ENCODE measurements around the gene APPL2. TPM values are rescaled to one million over a fixed set of nuclear protein-coding genes. Genes with fewer than 3 reads are reported as not detected.

APPL2 gene
- total and polyA plus RNA-seq, 2 donors (not counting 1 experiment from before 2014, with no cell fraction given) = 20.5 to 58.3 TPM

GRCh38 chr12:105229371-105229770, 6.6 kb downstream of the APPL2 start:
- Histone ChIP-seq H4K20me1 (ENCODE audit: control insufficient read depth, insufficient read depth, low read length, poor library complexity, severe bottlenecking) (peaks cover 9% of the 10 kb centered on the region), H2AFZ (ENCODE audit: insufficient read depth, low read depth, low read length, poor library complexity, severe bottlenecking) (no peak overlapping the region), H3K27ac (ENCODE audit: low read length in 2 of 2) (no peak overlapping the region), H3K4me3 (ENCODE audit: control extremely low read depth in 1 of 5, extremely low read depth in 1 of 5, insufficient read depth in 1 of 5, low read depth in 2 of 5, low read length in 4 of 5) (no peak overlapping the region), H3K4me2 (replicated peaks; ENCODE audit: low read depth, low read length, poor library complexity, severe bottlenecking) (no peak overlapping the region), H3K4me1 (ENCODE audit: control insufficient read depth in 2 of 2, insufficient read depth in 2 of 2, low read length in 2 of 2) (peaks cover 21 to 33% of the 10 kb centered on the region in 2 donors), H3K27me3 (replicated peaks in 1 of 4; ENCODE audit: control extremely low read depth in 1 of 4, control insufficient read depth in 3 of 4, insufficient read depth in 4 of 4, low read length in 3 of 4) (no peaks in the 10 kb centered on the region), H3K9me3 (ENCODE audit: control extremely low read depth in 1 of 3, control insufficient read depth in 2 of 3, insufficient read depth in 1 of 3, low read length in 2 of 3) (no peaks in the 10 kb centered on the region), H3K79me2 (ENCODE audit: control insufficient read depth, insufficient read depth, low read length) (peaks cover 62% of the 10 kb centered on the region), H3K36me3 (replicated peaks in 1 of 2; ENCODE audit: control extremely low read depth in 1 of 2, control insufficient read depth in 1 of 2, extremely low read depth in 1 of 2, insufficient read depth in 2 of 2, low read length in 1 of 2) (peaks cover 2 to 30% of the 10 kb centered on the region in 2 experiments), H3K9ac (ENCODE audit: low read length) (no peak overlapping the region)
- intact Hi-C loops (cut with micrococcal nuclease) = no loop called here
- WGBS (ENCODE audit: insufficient coverage) = no CpG with 5 or more reads among the region's 2 CpGs
- no peak overlapping the region for H3K27ac Mint-ChIP-seq
- no peak for ATAC-seq (ENCODE audit: low read depth)
- H3K4me1 Mint-ChIP-seq = peaks cover 38% of the 10 kb centered on the region
- DNase-seq = no peak
- no peak overlapping the region for H3K4me3 Mint-ChIP-seq
- POLR2A ChIA-PET = no interaction called here
- TF ChIP-seq CTCF (IDR thresholded peaks at IDR 0.05) (no peak), EZH2 (IDR thresholded peaks at IDR 0.05; ENCODE audit: borderline replicate concordance, insufficient read depth, low read depth, low read length, poor library complexity, severe bottlenecking) (no peak)
- no peaks in the 10 kb centered on the region for H3K9me3 Mint-ChIP-seq (ENCODE audit: insufficient read depth)
- CTCF ChIA-PET = interaction anchor here (0.6 kb wide), 1 partner anchor 135 kb away, joined by 3 read pairs; no protein-coding TSS in a partner anchor
- H3K27me3 Mint-ChIP-seq = no peaks in the 10 kb centered on the region

- intact Hi-C loops (cut with micrococcal nuclease) = no loop called here
- H3K27ac ChIP-seq (ENCODE audit: low read length in 2 of 2) = no peak overlapping the region
- over 99% methylated on average over 8 of the region's 8 CpGs for WGBS (ENCODE audit: insufficient coverage)
- CTCF ChIA-PET = interaction anchor here (0.6 kb wide), 1 partner anchor 134 kb away, joined by 3 read pairs; no protein-coding TSS in a partner anchor
- H2AFZ ChIP-seq (ENCODE audit: insufficient read depth, low read depth, low read length, poor library complexity, severe bottlenecking) = no peak overlapping the region
- H3K9me3 ChIP-seq (ENCODE audit: control extremely low read depth in 1 of 3, control insufficient read depth in 2 of 3, insufficient read depth in 1 of 3, low read length in 2 of 3) = no peaks in the 10 kb centered on the region
- H4K20me1 ChIP-seq (ENCODE audit: control insufficient read depth, insufficient read depth, low read length, poor library complexity, severe bottlenecking) = peaks cover 10% of the 10 kb centered on the region
- H3K4me1 Mint-ChIP-seq = peaks cover 34% of the 10 kb centered on the region
- no peaks in the 10 kb centered on the region for H3K27me3 Mint-ChIP-seq
- no peak for ATAC-seq (ENCODE audit: low read depth)
- no peaks in the 10 kb centered on the region for H3K27me3 ChIP-seq (replicated peaks in 1 of 4; ENCODE audit: control extremely low read depth in 1 of 4, control insufficient read depth in 3 of 4, insufficient read depth in 4 of 4, low read length in 3 of 4)
- peaks cover 62% of the 10 kb centered on the region for H3K79me2 ChIP-seq (ENCODE audit: control insufficient read depth, insufficient read depth, low read length)
- TF ChIP-seq CTCF (IDR thresholded peaks at IDR 0.05) (no peak), EZH2 (IDR thresholded peaks at IDR 0.05; ENCODE audit: borderline replicate concordance, insufficient read depth, low read depth, low read length, poor library complexity, severe bottlenecking) (no peak)
- H3K4me2 ChIP-seq (replicated peaks; ENCODE audit: low read depth, low read length, poor library complexity, severe bottlenecking) = no peak overlapping the region
- peaks cover 2 to 33% of the 10 kb centered on the region in 2 experiments for H3K36me3 ChIP-seq (replicated peaks in 1 of 2; ENCODE audit: control extremely low read depth in 1 of 2, control insufficient read depth in 1 of 2, extremely low read depth in 1 of 2, insufficient read depth in 2 of 2, low read length in 1 of 2)
- no peak overlapping the region for H3K27ac Mint-ChIP-seq
- POLR2A ChIA-PET = no interaction called here
- no peak overlapping the region for H3K9ac ChIP-seq (ENCODE audit: low read length)
- no peak overlapping the region for H3K4me3 ChIP-seq (ENCODE audit: control extremely low read depth in 1 of 5, extremely low read depth in 1 of 5, insufficient read depth in 1 of 5, low read depth in 2 of 5, low read length in 4 of 5)
- no peak for DNase-seq
- H3K4me1 ChIP-seq (ENCODE audit: control insufficient read depth in 2 of 2, insufficient read depth in 2 of 2, low read length in 2 of 2) = peaks cover 17 to 30% of the 10 kb centered on the region in 2 donors
- H3K9me3 Mint-ChIP-seq (ENCODE audit: insufficient read depth) = no peaks in the 10 kb centered on the region
- no peak overlapping the region for H3K4me3 Mint-ChIP-seq
These were observed 7.0 kb downstream of the APPL2 start for GRCh38 chr12:105228966-105229365.

Data from B cell (primary cell).